WTC11 (cell line): ENCODE results near the gene PIM1. TPM values are rescaled to one million over a fixed set of nuclear protein-coding genes. Genes with fewer than 3 reads are reported as not detected.

ENCODE experiments used
- ATAC-seq: fragments of 200-7000 bp; cut with Tn5 transposase; 2 replicates; pipeline ENCODE4 v1.10.0; 2021; ENCODE audit warnings: mild to moderate bottlenecking, moderate library complexity
- CTCF ChIA-PET: fragments of 300-600 bp; sonication (Branson Sonifier 250); formaldehyde crosslinking; loops from one replicate; lab custom pipeline; 2021; ENCODE audit warnings: antibody characterized with exemption; lab: Charles Lee
- POLR2A ChIA-PET: fragments of 350-600 bp; sonication (Branson Sonifier 250); formaldehyde crosslinking; loops from one replicate; lab custom pipeline; 2021; ENCODE audit warnings: antibody characterized with exemption; lab: Charles Lee
- DNase-seq: peaks from one replicate; pipeline ENCODE4 v3.0.0; 2021; ENCODE audit warnings: low spot score
- H3K27ac Mint-ChIP-seq: 2 replicates; pipeline ENCODE4 v1.8.0; 2021; ENCODE audit warnings: mixed read lengths
- H3K27me3 Mint-ChIP-seq: 2 replicates; pipeline ENCODE4 v1.8.0; 2021; ENCODE audit warnings: low read depth, mild to moderate bottlenecking, moderate library complexity, mixed read lengths
- H3K36me3 Mint-ChIP-seq: 2 replicates; pipeline ENCODE4 v1.8.0; 2021; ENCODE audit warnings: mixed read lengths
- H3K4me1 Mint-ChIP-seq: 2 replicates; pipeline ENCODE4 v1.8.0; 2022; ENCODE audit warnings: mixed read lengths
- H3K4me3 Mint-ChIP-seq: 2 replicates; pipeline ENCODE4 v1.8.0; 2021; ENCODE audit warnings: mild to moderate bottlenecking, moderate library complexity, mixed read lengths
- H3K9me3 Mint-ChIP-seq: 2 replicates; pipeline ENCODE4 v1.8.0; 2021; ENCODE audit warnings: mixed read lengths
- CBFB ChIP-seq: sonication (generic); formaldehyde crosslinking; IDR thresholded peaks from 2 replicates; pipeline ENCODE4 v1.8.1; 2022; ENCODE audit warnings: mild to moderate bottlenecking, low read depth, missing genetic modification reagents
- E2F5 ChIP-seq: sonication (generic); formaldehyde crosslinking; IDR thresholded peaks from 2 replicates; pipeline ENCODE4 v1.8.1; 2022; ENCODE audit warnings: mild to moderate bottlenecking, moderate library complexity, missing genetic modification reagents
- ELF4 ChIP-seq: sonication (generic); formaldehyde crosslinking; IDR thresholded peaks from 2 replicates; pipeline ENCODE4 v1.8.1; 2022; ENCODE audit warnings: low read depth, mild to moderate bottlenecking, moderate library complexity, missing genetic modification reagents
- ETV6 ChIP-seq: sonication (generic); formaldehyde crosslinking; IDR thresholded peaks from 2 replicates; pipeline ENCODE4 v1.8.1; 2022; ENCODE audit warnings: mild to moderate bottlenecking, missing genetic modification reagents
- GABPB1 ChIP-seq: sonication (generic); formaldehyde crosslinking; IDR thresholded peaks from 2 replicates; pipeline ENCODE4 v1.8.1; 2023; ENCODE audit warnings: mild to moderate bottlenecking, missing genetic modification reagents
- GTF2I ChIP-seq: fragments of 250-450 bp; sonication (Bioruptor Pico); conservative IDR thresholded peaks from 2 replicates; pipeline ENCODE4 v1.4.0; 2021; ENCODE audit warnings: mild to moderate bottlenecking
- MXD4 ChIP-seq: fragments of 250-450 bp; sonication (Bioruptor Pico); IDR thresholded peaks from 2 replicates; pipeline ENCODE4 v1.8.0; 2021; ENCODE audit warnings: mild to moderate bottlenecking, moderate library complexity, borderline replicate concordance
- OVOL2 ChIP-seq: fragments of 250-450 bp; sonication (Bioruptor Pico); IDR thresholded peaks from 2 replicates; pipeline ENCODE4 v1.9.0; 2021; ENCODE audit warnings: mild to moderate bottlenecking, borderline replicate concordance
- RORB ChIP-seq: fragments of 250-450 bp; sonication (Bioruptor Pico); IDR thresholded peaks from 2 replicates; pipeline ENCODE4 v1.9.0; 2021; ENCODE audit warnings: mild to moderate bottlenecking
- USF1 ChIP-seq: sonication (generic); formaldehyde crosslinking; IDR thresholded peaks from 2 replicates; pipeline ENCODE4 v1.8.0; 2022; ENCODE audit warnings: mild to moderate bottlenecking, missing genetic modification reagents
- ZBTB21 ChIP-seq: sonication (generic); formaldehyde crosslinking; IDR thresholded peaks from 2 replicates; pipeline ENCODE4 v1.8.1; 2023; ENCODE audit warnings: mild to moderate bottlenecking, missing genetic modification reagents, borderline replicate concordance
- ZBTB43 ChIP-seq: sonication (generic); formaldehyde crosslinking; IDR thresholded peaks from 2 replicates; pipeline ENCODE4 v1.8.1; 2023; ENCODE audit warnings: mild to moderate bottlenecking, missing genetic modification reagents
- ZNF219 ChIP-seq: sonication (generic); formaldehyde crosslinking; IDR thresholded peaks from 2 replicates; pipeline ENCODE4 v1.8.0; 2023; ENCODE audit warnings: missing genetic modification reagents, mild to moderate bottlenecking, borderline replicate concordance
- ZNF232 ChIP-seq: sonication (generic); formaldehyde crosslinking; IDR thresholded peaks from 2 replicates; pipeline ENCODE4 v1.8.0; 2022; ENCODE audit warnings: mild to moderate bottlenecking, missing genetic modification reagents
- ZNF263 ChIP-seq: sonication (generic); formaldehyde crosslinking; IDR thresholded peaks from 2 replicates; pipeline ENCODE4 v1.8.1; 2022; ENCODE audit warnings: low read depth, mild to moderate bottlenecking, moderate library complexity, missing genetic modification reagents
- ZNF416 ChIP-seq: fragments of 250-450 bp; sonication (Bioruptor Pico); IDR thresholded peaks from 2 replicates; pipeline ENCODE4 v1.9.0; 2021; ENCODE audit warnings: mild to moderate bottlenecking, inconsistent platforms
- total RNA-seq: library from RNA; stranded (reverse); gene quantifications from 3 replicates; pipeline ENCODE4 v1.2.3, GENCODE V29; 2021
- TF ChIP-seq, protein P1 (sequence below): sonication (generic); formaldehyde crosslinking; IDR thresholded peaks from 2 replicates; pipeline ENCODE4 v1.8.1; 2022; ENCODE audit warnings: missing genetic modification reagents, borderline replicate concordance
- TF ChIP-seq, protein P2 (sequence below): fragments of 200-600 bp; IDR thresholded peaks from 2 replicates; pipeline ENCODE4 v1.8.0; 2022; ENCODE audit warnings: antibody characterized with exemption
- TF ChIP-seq, protein P3 (sequence below): fragments of 250-450 bp; sonication (Bioruptor Pico); IDR thresholded peaks from 2 replicates; pipeline ENCODE4 v1.9.0; 2021; ENCODE audit warnings: mild to moderate bottlenecking, borderline replicate concordance

PIM1 gene
- total RNA-seq, 1 experiment from 2014 or later, result 64.7 TPM

DNA sequence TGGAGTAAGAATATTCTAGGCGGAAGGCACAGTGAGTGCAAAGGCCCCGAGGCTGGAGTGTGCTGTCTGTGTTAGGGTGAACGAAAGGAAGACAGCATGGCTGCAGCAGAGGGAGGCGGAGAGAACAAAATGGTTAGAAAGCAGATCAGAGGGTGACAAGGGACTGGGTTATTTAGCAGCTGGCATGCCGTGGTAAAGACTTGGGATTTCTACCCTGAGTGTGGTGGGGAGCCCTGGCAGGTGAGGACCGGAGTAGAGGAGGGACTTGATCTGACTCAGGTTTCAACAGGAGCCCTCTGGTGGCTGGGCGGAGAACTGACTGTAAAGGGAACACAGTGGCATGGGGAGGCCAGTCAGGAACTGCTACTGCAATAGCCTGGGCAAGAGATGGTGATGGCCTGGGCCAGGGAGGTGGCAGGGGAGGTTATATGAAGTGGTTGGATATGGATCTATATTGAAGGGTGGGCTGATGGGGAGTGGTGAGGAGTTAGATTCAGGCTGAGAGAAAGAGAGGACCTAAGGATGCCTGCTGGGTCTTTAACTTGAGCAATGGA is 38.0 kb downstream of the PIM1 start:
- POLR2A ChIA-PET, result no interaction called here
- Mint-ChIP-seq H3K36me3 (no peaks in the 10 kb centered on the region), H3K9me3 (no peaks in the 10 kb centered on the region), H3K27me3 (peaks cover 3% of the 10 kb centered on the region; the same call in 1 of the 2 replicates), H3K4me3 (no peak overlapping the region), H3K27ac (no peak overlapping the region), H3K4me1 (peaks cover 5% of the 10 kb centered on the region; the same call in 1 of the 2 replicates)
- peak; percentile 94 for ATAC-seq
- CTCF ChIA-PET, result interaction anchor here (0.6 to 20.2 kb wide), 10 partner anchors 9 to 294 kb away, joined by 3 to 537 read pairs (median 6); partner anchors contain the start of gene PIM1
- TF ChIP-seq, protein P1, sequence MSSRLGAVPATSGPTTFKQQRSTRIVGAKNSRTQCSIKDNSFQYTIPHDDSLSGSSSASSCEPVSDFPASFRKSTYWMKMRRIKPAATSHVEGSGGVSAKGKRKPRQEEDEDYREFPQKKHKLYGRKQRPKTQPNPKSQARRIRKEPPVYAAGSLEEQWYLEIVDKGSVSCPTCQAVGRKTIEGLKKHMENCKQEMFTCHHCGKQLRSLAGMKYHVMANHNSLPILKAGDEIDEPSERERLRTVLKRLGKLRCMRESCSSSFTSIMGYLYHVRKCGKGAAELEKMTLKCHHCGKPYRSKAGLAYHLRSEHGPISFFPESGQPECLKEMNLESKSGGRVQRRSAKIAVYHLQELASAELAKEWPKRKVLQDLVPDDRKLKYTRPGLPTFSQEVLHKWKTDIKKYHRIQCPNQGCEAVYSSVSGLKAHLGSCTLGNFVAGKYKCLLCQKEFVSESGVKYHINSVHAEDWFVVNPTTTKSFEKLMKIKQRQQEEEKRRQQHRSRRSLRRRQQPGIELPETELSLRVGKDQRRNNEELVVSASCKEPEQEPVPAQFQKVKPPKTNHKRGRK, result no peak
- TF ChIP-seq GABPB1 (CRISPR knock-in tag), result 0 out of 2 replicates have a peak, but pooled peaks have one; percentile 51
- peak; percentile 53; the same call in 1 of the 2 replicates for TF ChIP-seq GTF2I (CRISPR knock-in tag)
- TF ChIP-seq ZNF219 (CRISPR knock-in tag), result no peak
- peak; percentile 42; the same call in 1 of the 2 replicates for TF ChIP-seq ETV6 (CRISPR knock-in tag)
- 0 out of 2 replicates have a peak, but pooled peaks have one; percentile 15 for TF ChIP-seq ZNF232 (CRISPR knock-in tag)
- TF ChIP-seq RORB, result no peak
- TF ChIP-seq, protein P2, sequence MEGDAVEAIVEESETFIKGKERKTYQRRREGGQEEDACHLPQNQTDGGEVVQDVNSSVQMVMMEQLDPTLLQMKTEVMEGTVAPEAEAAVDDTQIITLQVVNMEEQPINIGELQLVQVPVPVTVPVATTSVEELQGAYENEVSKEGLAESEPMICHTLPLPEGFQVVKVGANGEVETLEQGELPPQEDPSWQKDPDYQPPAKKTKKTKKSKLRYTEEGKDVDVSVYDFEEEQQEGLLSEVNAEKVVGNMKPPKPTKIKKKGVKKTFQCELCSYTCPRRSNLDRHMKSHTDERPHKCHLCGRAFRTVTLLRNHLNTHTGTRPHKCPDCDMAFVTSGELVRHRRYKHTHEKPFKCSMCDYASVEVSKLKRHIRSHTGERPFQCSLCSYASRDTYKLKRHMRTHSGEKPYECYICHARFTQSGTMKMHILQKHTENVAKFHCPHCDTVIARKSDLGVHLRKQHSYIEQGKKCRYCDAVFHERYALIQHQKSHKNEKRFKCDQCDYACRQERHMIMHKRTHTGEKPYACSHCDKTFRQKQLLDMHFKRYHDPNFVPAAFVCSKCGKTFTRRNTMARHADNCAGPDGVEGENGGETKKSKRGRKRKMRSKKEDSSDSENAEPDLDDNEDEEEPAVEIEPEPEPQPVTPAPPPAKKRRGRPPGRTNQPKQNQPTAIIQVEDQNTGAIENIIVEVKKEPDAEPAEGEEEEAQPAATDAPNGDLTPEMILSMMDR, result peak; percentile 70
- DNase-seq, result peak; percentile 97

DNA sequence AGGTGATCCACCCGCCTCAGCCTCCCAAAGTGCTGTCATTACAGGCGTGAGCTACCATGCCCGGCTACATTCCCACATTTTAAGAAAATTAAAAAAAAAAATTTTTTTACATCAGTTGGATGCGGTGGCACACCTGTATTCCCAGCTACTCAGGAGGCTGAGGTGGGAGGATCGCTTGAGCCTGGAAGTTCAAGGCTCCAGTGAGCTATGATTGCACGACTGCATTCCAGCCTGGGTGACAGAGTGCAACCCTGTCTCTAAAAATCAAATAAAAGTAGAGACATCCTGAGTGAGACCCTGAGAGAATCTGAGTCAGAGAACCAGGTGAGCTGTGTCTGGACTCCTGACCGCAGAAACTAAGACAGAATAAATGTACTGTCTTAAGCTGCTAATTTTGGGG is 38.8 kb downstream of the PIM1 start:
- Mint-ChIP-seq H3K9me3 (no peaks in the 10 kb centered on the region), H3K27me3 (peaks cover 3% of the 10 kb centered on the region; the same call in 1 of the 2 replicates), H3K4me3 (no peak overlapping the region), H3K4me1 (peaks cover 5% of the 10 kb centered on the region; the same call in 1 of the 2 replicates), H3K27ac (no peak overlapping the region), H3K36me3 (no peaks in the 10 kb centered on the region)
- no peak for TF ChIP-seq E2F5 (CRISPR knock-in tag)
- TF ChIP-seq OVOL2, result no peak
- DNase-seq (no peak), ATAC-seq (no peak)
- ChIA-PET POLR2A (no interaction called here), CTCF (interaction anchor here (0.5 to 20.2 kb wide), 10 partner anchors 8 to 295 kb away, joined by 3 to 537 read pairs (median 8); partner anchors contain the start of gene PIM1)

DNA sequence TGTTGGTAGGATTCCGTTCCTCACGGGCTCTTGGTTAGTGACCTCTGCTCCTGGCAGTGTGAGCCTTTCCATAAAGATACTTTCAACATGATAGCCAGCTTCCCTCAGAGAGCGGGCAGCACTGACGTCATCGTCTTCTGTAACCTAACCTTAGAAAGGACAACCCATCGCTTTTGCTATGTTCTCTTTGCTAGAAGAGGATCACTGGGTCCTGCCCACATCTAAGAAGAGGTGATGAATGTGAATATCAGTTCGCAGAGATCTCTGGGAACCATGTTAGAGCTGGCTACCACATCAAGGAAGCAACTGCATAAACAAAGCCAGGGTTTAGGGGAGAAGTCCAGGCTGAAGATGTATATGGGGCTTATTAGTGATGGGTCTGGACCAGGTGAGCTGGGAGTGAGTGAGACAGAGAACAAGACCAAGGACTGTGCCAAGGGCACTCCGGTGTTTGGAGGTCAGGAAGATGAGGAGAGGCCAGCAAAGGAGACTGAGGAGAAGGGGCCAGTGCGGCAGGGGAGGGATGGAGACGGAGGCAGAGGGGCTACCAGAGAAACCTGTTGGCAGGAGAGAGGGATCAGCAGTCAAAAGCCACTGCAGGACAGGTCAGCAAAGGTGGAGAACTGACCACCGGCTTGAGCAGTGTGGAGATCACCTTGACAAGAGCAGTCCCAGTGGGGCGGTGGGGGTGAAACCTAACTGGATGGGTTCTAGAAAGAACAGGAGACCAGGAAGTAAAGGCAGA is 39.7 kb downstream of the PIM1 start:
- ChIA-PET CTCF (interaction anchor here (0.5 to 20.2 kb wide), 54 partner anchors 8 to 451 kb away, joined by 3 to 537 read pairs (median 5); partner anchors contain the start of genes C6orf89, MTCH1, PIM1 and PPIL1), POLR2A (interaction anchor here (0.5 to 1.2 kb wide), 6 partner anchors 22 to 188 kb away, joined by 3 to 5 read pairs (median 4); no protein-coding TSS in a partner anchor)
- Mint-ChIP-seq H3K4me3 (no peak overlapping the region), H3K27ac (no peak overlapping the region), H3K4me1 (peaks cover 5% of the 10 kb centered on the region; the same call in 1 of the 2 replicates), H3K9me3 (no peaks in the 10 kb centered on the region), H3K36me3 (no peaks in the 10 kb centered on the region), H3K27me3 (peaks cover 3% of the 10 kb centered on the region; the same call in 1 of the 2 replicates)
- ATAC-seq (no peak), DNase-seq (no peak)
- TF ChIP-seq ELF4 (CRISPR knock-in tag) (no peak), MXD4 (CRISPR knock-in tag) (no peak), CBFB (CRISPR knock-in tag) (no peak), ZBTB21 (no peak), ZNF263 (CRISPR knock-in tag) (no peak), USF1 (no peak), ZBTB43 (CRISPR knock-in tag) (no peak), ZNF416 (CRISPR knock-in tag) (no peak)
- TF ChIP-seq, protein P3, sequence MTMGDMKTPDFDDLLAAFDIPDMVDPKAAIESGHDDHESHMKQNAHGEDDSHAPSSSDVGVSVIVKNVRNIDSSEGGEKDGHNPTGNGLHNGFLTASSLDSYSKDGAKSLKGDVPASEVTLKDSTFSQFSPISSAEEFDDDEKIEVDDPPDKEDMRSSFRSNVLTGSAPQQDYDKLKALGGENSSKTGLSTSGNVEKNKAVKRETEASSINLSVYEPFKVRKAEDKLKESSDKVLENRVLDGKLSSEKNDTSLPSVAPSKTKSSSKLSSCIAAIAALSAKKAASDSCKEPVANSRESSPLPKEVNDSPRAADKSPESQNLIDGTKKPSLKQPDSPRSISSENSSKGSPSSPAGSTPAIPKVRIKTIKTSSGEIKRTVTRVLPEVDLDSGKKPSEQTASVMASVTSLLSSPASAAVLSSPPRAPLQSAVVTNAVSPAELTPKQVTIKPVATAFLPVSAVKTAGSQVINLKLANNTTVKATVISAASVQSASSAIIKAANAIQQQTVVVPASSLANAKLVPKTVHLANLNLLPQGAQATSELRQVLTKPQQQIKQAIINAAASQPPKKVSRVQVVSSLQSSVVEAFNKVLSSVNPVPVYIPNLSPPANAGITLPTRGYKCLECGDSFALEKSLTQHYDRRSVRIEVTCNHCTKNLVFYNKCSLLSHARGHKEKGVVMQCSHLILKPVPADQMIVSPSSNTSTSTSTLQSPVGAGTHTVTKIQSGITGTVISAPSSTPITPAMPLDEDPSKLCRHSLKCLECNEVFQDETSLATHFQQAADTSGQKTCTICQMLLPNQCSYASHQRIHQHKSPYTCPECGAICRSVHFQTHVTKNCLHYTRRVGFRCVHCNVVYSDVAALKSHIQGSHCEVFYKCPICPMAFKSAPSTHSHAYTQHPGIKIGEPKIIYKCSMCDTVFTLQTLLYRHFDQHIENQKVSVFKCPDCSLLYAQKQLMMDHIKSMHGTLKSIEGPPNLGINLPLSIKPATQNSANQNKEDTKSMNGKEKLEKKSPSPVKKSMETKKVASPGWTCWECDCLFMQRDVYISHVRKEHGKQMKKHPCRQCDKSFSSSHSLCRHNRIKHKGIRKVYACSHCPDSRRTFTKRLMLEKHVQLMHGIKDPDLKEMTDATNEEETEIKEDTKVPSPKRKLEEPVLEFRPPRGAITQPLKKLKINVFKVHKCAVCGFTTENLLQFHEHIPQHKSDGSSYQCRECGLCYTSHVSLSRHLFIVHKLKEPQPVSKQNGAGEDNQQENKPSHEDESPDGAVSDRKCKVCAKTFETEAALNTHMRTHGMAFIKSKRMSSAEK (CRISPR knock-in tag), result no peak
